Suppressor macrophage (primary cell): ENCODE measurements around the gene RABL2B.

ENCODE experiments used
- DNase-seq, 4 experiments: peaks; one replicate each; pipeline ENCODE4 v3.0.0-alpha.2; 2020 to 2022

The RABL2B gene

DNA sequence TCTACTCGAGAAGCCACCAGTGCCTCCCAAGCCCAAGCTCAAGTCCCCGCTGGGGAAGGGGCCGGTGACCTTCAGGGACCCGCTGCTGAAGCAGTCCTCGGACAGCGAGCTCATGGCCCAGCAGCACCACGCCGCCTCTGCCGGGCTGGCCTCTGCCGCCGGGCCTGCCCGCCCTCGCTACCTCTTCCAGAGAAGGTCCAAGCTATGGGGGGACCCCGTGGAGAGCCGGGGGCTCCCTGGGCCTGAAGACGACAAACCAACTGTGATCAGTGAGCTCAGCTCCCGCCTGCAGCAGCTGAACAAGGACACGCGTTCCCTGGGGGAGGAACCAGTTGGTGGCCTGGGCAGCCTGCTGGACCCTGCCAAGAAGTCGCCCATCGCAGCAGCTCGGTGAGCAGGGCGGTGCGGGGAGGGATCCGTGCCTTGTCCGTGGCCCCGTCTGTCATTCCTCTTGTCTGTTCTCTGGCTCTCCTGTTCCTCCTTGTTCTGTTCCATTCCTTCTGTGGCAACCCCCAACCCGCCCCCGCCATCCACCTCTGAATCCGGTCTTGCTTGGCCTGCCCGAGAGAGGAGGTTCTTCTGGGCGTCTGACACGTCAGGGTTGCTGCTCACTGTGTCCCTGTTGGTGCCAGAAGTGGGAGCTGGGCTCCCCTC is 61.3 kb downstream of the RABL2B start:
- DNase-seq, result no peak

GRCh38 chr22:50721257-50721844 is 62.1 kb downstream of the RABL2B start:
- no peak for DNase-seq

DNA sequence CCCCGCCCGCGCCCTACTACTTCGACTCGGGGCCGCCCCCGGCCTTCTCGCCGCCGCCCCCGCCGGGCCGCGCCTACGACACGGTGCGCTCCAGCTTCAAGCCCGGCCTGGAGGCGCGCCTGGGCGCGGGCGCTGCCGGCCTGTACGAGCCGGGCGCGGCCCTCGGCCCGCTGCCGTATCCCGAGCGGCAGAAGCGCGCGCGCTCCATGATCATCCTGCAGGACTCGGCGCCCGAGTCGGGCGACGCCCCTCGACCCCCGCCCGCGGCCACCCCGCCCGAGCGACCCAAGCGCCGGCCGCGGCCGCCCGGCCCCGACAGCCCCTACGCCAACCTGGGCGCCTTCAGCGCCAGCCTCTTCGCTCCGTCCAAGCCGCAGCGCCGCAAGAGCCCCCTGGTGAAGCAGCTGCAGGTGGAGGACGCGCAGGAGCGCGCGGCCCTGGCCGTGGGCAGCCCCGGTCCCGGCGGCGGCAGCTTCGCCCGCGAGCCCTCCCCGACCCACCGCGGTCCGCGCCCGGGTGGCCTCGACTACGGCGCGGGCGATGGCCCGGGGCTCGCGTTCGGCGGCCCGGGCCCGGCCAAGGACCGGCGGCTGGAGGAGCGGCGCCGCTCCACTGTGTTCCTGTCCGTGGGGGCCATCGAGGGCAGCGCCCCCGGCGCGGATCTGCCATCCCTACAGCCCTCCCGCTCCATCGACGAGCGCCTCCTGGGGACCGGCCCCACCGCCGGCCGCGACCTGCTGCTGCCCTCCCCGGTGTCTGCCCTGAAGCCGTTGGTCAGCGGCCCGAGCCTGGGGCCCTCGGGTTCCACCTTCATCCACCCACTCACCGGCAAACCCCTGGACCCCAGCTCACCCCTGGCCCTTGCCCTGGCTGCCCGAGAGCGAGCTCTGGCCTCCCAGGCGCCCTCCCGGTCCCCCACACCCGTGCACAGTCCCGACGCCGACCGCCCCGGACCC is 62.9 kb downstream of the RABL2B start:
- no peak for DNase-seq

- no peak for DNase-seq
These were observed 63.6 kb downstream of the RABL2B start for GRCh38 chr22:50719814-50720300.

- DNase-seq, result no peak
These were observed 65.1 kb downstream of the RABL2B start for GRCh38 chr22:50718352-50718709.

GRCh38 chr22:50717709-50718351 is 65.6 kb downstream of the RABL2B start:
- no peak for DNase-seq
